GM19455 (cell line): ENCODE measurements around the gene ZAP70.

Source experiments
- ATAC-seq: cut with Tn5 transposase; IDR thresholded peaks from one replicate; pipeline ENCODE4 v1.9.1; 2021; ENCODE audit not compliant: unreplicated experiment

ZAP70 gene

DNA sequence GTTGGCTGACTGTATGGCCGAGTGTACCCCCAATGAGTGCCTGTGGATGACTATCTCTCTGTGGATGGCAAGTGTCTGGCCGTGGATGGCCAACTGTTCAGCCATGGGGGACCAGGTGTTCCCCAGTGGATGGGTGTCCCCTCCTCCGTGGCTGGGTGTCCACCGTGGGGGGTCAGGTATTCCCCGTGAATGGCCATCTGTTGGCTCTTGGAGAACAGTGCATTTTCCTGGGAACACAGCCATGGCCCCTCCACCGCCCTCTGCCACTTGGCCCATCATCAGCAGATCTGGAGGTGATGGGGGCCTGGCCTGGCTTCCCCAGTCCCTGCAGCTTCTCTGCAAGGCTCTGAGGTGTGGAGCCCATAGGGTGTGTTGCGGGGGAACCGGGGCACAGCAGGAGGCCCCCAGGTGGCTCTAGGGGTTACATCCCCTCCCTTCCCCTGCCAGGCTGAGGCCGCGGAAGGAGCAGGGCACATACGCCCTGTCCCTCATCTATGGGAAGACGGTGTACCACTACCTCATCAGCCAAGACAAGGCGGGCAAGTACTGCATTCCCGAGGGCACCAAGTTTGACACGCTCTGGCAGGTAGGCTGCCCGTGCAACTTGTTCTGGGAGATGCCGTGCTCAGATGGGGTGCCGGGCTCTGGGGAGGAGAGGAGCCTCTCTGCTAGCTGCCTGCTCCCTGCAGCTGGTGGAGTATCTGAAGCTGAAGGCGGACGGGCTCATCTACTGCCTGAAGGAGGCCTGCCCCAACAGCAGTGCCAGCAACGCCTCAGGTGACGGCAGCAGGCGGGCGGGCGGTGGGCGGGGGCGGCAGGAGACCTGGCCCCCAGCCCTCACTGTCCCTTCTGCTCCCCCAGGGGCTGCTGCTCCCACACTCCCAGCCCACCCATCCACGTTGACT is 19.3 kb downstream of the ZAP70 start:
- ATAC-seq = no peak

GRCh38 chr2:97733341-97734035 is 20.1 kb downstream of the ZAP70 start:
- ATAC-seq = no peak

GRCh38 chr2:97734061-97735051 is 21.0 kb downstream of the ZAP70 start:
- ATAC-seq = no peak

GRCh38 chr2:97735161-97735561 is 21.8 kb downstream of the ZAP70 start:
- ATAC-seq = no peak

DNA sequence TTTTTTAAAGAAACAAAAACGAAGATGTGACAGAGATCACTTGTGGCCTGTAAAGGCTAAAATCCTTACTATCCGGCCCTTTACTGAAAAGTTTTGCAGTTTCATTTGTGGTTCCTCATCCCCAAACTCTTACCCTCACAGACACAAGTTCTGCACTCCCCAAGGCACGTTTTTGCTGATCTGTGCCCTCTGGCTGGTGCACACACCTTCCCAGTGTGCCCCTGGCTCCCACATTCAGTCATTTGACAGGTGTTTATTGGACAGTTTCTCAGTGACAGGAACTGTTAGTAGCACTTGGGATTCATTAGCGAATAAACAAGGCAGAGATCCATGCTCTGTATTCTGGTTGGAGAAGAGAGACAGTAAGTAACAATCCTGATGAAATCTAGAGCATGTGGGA is 22.8 kb downstream of the ZAP70 start:
- no peak for ATAC-seq

DNA sequence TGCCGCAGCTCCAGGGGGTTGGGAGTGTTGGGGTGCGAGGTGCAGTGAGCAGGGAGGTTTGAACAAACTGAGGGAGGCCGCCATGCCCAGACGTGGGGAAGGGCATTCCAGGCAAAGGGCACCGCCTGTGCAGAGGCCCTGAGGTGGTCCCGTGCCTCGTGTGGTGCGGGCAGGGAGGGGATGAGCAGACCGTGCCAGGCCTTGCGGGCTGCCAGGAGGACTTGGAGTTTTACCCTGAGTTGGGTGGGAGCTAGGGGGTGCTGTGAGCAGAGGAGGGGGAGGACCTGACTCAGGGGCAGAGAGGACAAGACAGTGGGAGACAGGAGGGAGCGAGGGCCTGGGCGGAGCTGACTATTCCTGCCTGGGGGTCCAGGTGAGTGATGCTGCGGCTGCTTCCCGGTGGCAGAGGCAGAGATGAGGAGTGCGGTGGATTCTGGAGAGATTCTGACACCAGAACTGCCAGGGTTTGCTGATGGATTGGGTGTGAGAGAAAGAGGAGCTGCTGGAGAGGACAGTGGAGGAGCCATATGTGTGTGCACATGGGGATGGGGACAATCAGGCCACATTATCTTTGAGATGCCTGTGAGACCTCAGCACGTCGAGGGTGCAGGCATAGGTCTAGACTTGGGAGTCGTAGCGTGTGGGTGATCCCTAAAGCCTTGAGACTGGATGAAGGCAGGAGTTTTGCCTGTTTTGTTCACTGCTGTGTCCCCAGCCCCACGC is 23.4 kb downstream of the ZAP70 start:
- no peak for ATAC-seq

- no peak for ATAC-seq
Measured at GRCh38 chr2:97737421-97738178, 24.2 kb downstream of the ZAP70 start.

GRCh38 chr2:97738179-97739019 is 25.0 kb downstream of the ZAP70 start:
- ATAC-seq = no peak

GRCh38 chr2:97739020-97739892 is 25.9 kb downstream of the ZAP70 start:
- ATAC-seq = no peak

DNA sequence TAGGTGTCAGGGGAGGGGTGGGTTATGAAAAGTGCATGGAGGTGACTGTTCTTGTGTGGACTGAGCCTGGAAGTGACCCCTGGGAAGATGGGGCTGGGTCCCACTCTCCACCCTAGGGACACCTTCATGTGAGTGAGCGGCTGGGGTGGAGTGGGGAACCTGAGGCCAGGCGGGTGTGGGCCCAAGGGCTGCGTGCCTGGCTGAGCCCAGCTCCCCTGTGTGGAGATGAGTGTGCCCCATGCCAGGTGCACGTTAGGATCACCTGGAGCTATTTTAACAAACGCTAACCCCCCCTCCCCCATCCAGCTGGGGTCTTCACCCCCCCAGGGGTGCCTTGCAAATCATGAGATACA is 26.5 kb downstream of the ZAP70 start:
- ATAC-seq = no peak

- ATAC-seq = no peak
Measured at GRCh38 chr2:97740590-97741182, 27.3 kb downstream of the ZAP70 start.

DNA sequence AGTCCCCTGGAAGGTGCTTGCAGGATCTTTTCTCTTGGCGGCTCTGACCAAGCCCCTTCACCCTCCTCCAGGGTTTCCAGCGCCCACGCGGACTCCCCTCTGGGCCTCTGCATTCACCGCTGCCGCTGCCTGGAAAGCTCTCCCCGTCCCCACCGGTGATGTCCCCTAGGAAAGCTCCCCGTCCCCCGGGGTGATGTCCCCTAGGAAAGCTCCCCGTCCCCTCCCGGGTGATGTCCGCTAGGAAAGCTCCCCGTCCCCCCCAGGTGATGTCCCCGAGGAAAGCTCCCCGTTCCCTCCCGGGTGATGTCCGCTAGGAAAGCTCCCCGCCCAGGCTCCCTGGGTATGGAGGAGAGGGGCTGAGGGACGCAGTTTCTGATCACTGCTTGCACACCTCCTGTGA is 27.9 kb downstream of the ZAP70 start:
- no peak for ATAC-seq

DNA sequence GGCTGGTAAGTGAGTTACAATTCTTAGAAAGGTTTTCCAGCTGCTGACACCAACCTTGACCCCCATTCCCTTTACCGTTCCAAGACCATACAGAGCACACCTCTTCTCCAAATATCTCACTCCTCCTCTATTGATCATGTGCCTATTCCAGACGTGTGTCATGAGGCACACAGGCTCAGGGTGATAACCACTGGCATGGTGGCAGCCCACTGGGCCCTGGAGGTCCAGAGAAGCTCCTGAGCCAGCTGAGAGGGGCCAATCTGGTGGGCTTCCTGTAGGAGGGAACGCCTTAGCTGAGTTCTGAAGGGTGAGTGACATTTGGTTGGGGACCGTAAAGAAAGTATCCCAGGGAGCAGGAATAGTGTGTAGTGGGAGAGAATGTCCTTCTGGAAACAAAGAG is 28.3 kb downstream of the ZAP70 start:
- no peak for ATAC-seq

DNA sequence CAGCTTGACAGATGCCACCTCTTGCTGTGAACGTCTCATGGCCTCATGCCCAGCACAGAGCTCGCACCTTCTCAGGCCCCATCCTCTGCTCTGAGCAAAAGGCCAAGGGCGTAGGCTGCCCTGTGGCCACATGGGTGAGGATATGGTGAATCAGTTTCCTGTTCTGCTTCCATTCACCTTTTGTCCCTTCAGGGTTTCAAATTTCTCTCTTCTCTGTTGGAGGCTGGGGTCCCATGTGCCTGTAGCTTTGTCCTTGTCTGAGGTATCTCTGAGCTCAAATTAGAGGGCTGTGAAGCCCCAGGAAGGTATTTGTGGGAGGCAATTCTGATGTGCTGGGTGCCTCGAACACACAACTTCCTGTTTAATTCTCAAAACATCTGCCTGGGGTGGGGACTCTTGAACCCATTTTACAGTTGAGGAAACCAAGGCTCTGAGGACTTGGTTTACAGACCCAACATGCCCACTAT is 29.0 kb downstream of the ZAP70 start:
- no peak for ATAC-seq

DNA sequence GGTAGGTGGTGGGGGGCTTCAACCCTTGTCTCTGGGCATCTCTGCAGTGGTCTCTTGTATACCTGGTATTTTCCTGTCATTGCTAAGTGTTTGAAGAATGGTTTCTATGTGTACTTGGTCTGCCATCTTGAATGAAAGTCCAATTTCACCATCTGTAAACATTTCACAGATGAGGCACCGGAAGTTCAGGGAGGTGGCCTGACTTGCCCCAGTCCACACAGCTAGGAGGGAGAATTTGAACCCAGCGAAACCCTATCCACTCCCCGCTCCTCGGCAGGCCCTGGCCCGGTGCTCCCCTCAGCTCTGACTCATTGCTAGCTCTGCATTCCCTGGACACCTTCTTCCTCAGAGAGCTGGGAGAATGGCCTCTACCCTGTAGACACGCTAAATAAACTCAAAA is 30.5 kb downstream of the ZAP70 start:
- ATAC-seq = no peak

DNA sequence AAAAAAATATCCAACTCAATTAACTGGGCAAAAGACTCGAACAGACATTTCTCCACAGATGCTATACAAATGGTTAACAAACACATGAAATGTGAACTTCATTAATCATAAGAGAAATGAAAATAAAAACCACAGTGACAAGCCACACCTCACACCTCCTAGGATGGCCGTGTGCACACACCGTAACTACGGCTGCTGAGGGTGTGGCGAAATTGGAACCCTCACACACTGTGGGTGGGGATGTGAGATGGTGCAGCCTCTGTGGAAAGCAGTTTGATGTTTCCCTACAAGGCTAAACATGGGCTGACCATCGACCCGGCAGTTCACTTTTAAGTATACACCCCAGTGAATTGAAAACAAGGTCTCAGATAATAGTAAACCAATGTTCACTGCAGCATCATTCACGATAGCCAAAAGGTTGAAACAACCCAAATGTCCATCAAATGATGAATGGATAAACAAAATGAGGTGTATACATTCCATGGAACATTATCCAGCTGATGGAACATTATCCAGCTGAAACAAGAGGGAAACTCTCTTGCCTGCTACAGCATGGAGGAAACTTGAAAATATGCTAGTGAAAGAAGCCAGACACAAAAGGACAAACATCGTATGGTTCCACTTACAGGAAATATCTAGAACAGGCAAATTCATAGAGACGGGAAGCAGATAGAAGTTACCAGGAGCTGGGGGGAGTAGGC is 32.2 kb downstream of the ZAP70 start:
- ATAC-seq = no peak

DNA sequence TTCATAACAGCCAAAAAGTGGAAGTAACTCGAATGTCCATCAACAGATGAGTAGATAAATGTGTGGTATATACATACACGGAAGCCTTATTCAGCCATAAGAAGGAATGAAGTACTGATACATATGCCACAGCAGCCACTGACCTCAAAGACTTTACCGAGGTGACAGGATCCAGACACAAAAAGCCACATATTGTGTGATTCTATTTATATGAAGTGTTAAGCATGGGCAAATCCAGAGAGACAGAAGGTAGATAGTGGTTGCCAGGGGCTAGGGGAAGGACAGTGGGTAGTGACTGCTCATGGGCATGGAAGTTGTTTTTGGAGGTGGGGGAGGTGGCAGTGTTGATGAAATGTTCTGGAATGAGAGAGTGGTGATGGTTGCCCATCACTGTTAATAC is 33.9 kb downstream of the ZAP70 start:
- ATAC-seq = no peak
